Stimulated activated CD8-positive, alpha-beta memory T cell treated with anti-CD3 and anti-CD28 coated beads, Interleukin-12 subunit alpha, Interleukin-12 subunit beta, amount 100 ng/mL, for 1 hour (primary cell): ENCODE measurements around the gene EFHC2.
A peak's percentile ranks its signal among the peaks of the same experiment; 100 is the strongest.

Source experiments
- DNase-seq: peaks from one replicate; pipeline ENCODE4 v3.0.0-alpha.2; 2020; ENCODE audit warnings: low read depth

The EFHC2 gene, protein sequence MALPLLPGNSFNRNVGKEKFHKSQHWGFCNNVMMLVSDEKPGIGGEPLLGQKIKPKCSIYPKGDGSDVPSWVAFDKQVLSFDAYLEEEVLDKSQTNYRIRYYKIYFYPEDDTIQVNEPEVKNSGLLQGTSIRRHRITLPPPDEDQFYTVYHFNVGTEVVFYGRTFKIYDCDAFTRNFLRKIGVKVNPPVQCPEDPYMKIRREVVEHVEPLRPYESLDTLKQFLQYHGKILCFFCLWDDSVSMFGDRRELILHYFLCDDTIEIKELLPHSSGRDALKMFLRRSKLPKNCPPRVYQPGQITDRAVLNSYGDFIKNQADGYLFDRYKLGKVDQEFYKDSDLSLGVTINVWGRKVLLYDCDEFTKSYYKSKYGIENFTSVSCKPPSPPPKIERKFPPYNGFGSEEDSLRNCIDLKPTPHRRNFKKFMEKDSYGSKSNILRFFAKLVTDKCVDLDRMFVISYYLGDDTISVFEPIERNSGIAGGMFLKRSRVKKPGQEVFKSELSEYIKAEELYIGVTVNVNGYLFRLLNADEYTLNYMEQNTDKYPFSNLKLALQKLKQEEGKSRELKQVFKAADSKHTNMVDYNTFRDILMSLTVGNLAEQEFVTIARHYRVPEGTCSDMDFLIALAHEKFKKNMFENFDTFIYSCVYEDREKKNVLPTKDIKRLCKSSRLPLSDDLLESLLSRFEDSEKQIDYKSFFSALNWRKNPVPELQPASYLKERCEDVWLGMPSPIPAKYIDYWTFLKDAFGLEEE

DNA sequence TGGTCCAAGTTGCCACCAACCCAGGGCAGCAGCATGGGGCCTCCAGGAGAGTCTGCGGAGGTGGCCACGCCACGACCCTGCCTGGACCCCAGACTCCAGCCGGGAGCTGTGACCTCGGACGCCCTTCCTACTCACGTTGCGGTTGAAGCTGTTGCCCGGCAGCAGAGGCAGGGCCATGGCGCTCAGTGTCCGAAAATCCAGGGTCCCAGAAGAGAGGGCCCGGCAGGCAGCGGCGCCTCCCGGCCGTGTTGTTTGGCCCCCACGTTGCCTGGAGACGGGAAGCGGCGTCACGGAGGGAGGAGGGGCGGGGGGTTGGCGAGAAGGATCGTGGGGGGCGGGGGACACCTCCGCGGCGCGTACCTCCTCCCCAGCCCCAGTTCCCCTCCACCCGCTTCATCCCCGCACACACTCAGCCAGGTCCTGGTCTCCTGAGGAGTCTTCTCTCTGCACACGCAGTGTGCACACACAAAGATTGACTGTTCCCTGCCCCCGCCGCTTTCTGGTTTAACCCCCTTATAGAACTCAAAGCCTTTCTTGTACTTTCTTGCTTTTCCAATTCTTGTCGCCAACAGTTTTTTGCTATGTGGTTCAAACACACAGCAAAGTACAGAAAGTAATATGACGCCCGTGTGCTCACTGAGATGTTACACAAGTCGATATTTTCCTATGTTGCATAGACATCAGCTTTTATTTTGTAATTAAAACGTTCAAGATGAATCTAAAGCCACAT, at the start of gene EFHC2:
EFHC2 (minus strand) TSS at position 261 of the 730 bp plus-strand sequence; CDS start at position 177, 84 bp downstream.
- peak; percentile 35 for DNase-seq

DNA sequence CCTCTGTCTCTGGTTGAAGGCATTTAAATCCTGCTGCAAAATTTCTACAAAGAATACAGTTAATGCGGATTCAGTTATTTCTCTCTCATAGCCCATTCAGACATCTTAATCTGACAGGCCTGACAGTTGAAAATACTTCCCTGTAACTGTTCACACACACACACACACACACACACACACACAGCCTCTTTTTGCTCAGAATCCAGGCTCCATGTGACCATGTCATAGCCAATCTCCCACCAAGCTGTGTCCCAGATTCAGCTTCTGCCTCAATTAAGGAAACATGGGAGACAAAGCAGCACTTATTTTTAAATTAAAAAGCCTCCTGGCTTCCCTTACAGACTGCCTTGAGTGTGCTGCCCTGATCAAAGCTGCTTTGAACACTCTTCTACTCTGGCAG, 49.3 kb upstream of the EFHC2 start:
- DNase-seq, result no peak

DNA sequence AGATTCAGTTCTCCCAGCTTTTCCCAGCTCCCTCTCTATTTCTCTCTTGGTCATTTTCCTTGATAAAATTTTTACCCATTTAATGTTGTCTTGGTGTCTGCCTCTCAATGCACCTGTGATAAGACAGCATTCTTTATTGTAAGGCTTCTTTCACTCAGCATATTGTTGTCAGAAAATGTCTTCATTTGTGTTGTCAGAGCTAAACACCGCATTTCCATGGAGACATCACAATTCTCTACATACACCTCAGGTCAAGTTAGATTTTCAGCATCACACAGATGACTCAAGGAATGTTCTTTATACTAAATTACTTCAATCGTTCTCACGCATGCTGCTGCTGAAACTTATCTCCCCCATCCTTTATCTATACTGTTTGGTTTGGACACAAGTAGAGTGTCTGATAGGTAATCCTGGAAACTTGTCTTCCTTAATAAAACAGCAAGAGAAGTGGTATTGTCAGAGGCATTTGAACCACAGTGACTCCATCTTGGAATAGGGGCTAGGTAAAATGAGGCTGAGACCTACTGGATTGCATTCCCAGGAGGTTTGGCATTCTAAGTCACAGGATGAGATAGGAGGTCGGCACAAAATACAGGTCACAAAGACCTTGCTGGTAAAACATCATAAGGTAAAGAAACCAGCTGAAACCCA, 41.3 kb upstream of the EFHC2 start:
- DNase-seq, result no peak

DNA sequence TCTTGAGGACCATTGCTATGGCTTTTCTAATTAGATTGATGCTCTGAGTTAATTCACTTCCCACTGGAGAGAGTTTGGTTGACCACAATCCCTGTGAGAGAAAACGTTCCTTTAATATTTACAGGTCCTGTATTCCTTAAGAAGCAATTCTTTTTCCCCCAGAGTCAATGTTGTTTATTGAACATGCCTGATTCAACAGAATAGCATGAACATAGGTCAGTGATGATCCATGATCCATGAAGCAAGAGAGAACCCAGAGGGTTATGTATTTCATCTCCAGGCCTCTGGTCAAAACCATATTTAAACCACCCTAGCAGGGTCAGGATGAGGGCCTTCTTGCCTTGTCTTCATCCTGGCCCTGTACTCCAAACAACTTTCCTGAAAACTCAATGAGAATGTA, 39.4 kb upstream of the EFHC2 start:
- DNase-seq, result no peak

DNA sequence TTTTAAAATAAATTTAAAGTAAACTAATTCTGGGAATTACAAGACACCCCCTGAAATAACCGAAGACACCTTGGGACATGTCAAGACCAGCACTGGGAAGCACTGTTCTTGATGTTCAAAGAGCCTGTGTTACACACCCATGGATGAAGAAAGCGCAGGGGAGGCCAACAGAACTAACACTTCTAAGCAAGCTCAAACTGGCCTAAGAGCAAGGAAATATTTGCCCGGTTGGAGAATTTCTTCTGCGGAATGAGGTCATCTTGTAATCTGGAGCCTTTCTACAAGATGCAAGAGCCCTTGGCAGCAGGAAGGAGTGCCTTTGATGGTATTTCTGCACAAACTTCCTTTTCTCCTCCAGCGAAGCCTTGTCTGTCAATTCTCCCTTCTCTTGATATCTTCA, 9.3 kb upstream of the EFHC2 start:
- DNase-seq, result no peak

DNA sequence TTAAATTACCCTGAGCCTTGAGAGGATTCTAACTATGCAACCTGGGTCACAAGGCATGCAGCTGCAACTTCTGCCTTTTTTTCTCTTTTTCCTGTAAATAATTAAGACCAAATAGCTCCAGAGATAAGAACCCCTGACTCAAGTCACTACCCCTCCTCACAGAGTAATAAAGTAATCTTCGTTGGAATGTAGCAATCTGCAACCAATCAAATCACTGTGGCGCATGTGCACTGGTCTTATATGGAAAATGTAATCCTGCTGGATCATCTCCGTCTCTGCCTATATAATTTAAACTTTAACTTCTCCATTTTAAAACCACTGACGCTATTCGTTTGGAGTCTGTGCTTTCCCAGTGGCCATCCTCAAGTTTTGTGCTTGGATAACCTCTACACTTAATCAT, 6.1 kb upstream of the EFHC2 start:
- DNase-seq, result no peak

DNA sequence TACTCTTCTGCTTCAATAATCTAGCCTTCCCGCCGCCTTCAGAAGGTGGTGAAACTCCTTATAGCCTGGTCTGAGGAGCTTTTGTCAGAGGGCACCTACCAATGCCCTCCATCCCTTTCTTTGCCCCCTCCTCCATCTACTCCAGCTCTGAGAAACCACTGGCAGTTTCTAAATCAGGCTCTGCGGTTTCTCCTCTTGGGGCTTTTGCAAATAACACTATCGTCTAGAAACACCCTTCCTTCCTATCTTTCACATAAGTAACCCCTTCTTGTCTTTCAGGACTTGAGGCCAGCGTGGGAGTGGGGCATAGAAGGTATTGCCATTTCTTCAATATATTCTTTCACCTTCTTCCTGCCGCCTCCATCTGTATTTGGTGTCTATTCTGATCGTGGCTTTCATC, 1.2 kb upstream of the EFHC2 start:
- DNase-seq, result no peak

DNA sequence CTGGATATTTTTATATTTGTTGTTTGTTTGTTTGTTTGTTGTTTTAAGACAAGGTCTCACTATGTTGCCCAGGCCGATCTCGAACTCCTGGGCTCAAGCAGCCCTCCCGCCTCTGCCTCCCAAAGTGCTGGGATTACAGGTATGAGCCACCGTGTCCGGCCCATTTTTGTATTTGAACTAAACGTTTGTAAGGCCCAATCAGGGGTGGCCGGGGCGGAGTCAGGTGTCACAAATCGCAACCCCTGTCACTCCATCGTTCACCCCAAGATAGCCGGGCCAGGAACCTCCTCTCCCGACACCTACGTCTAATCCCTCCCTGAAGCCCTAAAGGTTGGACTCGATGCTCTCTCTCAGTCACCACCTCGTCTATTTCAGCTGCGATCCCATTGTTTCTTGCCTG, 722 bp upstream of the EFHC2 start:
- peak; percentile 44 for DNase-seq

DNA sequence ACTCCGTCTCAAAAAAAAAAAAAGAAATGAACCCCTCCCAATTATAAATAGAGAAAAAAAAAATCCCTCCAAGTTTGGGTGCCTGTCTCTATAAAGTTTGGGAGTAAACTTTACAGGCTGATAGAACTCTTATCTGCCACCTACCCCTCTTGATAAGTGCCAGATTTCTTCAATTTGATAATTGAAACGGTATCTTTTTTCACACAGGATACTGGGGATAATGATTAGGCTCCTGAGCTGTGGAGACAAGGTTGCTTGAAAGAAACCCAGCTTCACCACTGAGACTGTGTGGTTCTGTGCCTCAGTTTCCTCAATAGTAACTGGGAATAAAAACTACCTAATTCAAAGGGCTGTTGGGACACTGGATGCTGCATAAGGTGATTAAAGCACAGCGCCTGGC, 606 bp downstream of the EFHC2 start:
- no peak for DNase-seq

DNA sequence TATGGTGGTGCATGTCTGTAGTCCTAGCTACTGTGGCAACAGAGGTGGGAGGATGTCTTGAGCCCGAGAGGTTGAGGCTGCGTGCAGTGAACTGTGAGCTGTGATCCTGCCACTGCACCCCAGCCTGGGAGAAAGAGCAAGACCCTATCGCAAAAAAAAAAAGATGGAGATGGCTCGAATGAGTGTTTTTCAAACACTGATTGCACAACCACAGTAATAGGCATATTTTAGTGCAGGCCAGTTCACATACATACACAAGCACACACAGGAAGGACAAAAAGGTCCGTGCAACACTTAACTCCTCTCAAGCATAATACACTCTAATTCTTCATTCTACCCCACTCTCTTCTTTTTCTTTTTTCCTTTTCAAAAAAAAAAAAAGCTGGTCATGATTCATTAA, 5.1 kb downstream of the EFHC2 start:
- no peak for DNase-seq

DNA sequence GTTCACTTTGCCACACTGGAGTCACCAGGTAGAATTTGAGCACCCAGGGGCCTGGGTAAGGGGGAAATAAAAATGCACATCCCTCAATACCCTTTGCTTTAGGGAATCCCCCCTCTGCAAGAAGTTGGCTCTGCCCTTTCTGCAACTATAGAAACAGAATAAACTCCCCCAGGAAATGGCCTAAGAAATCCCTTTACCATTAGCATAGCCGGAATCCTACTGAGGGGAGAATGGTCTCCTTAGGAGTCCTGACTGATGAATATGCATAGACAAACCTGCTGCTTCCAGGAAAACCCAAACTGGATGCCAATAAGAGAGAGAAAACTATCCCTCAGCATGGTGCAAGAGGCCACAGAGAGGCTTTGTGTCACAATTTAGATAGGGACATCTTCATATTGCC, 11.0 kb downstream of the EFHC2 start:
- no peak for DNase-seq

DNA sequence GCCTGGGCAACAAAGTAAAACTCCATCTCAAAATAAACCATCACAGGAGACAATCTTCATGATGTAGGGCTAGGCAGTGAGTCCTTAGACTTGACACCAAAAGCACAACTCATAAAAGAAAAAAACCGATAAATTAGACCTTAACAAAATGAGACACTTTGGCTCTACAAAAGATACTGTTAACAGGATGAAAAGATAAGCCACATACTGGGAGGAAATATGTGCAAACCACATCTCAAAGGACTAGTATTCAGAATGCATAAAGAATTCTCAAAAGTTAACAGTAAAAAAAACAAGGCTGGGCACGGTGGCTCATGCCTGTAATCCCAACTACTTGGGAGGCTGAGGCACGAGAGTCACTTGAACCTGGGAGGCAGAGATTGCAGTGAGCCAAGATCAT, 13.2 kb downstream of the EFHC2 start:
- DNase-seq, result no peak

DNA sequence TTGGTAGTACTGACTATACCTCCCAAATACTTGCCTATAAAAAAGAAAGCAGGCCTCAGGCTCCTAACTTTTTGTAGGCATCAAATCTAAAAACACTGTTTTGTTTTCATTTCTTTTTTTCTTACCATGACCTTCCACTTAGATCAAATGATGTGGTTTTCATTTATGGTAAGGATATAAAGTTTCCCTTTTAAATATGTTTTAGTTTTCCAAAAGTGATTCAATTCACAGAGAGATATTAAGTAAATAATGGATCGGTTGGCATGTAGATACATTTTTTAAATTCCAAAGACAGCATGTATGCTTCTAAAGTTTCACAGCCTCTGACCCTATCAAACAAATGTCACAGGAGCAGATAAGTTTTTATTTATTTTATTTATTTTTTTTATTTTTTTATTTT, 23.9 kb downstream of the EFHC2 start:
- no peak for DNase-seq

DNA sequence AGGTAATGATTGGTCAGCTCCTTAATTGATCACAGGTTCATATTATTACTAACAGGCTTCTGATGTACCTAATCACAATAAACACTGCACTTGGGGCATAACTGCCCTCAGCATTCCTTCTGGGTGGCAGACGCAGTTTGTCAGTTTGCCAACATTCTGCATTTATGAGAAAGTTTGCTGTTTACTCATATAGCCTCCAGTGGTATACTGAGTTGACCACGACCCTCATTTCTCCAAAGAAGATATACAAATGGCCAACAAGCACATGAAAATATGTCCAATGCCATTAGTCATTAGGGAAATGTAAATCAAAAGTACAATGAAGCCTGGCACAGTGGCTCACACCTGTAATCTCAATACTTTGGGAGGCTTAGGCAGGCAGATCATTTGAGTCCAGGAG, 26.3 kb downstream of the EFHC2 start:
- DNase-seq, result no peak

DNA sequence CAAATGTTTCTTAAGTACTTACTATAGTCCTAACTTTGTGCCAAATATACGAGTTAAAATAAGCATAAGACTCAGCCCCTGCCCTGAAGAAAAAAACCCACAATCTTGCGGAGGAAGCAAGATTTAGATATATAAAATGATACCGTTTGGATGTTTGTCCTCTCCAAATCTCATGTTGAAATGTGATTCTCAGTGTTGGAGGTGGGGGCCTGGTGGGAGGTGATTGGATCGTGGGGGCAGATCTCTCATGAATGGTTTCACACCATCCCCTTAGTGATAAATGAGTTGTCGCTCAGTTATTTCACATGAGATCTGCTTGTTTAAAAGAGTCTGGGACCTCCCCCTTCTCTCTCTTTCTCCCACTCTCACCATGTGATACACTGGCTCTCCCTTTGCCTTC, 28.7 kb downstream of the EFHC2 start:
- DNase-seq, result no peak

DNA sequence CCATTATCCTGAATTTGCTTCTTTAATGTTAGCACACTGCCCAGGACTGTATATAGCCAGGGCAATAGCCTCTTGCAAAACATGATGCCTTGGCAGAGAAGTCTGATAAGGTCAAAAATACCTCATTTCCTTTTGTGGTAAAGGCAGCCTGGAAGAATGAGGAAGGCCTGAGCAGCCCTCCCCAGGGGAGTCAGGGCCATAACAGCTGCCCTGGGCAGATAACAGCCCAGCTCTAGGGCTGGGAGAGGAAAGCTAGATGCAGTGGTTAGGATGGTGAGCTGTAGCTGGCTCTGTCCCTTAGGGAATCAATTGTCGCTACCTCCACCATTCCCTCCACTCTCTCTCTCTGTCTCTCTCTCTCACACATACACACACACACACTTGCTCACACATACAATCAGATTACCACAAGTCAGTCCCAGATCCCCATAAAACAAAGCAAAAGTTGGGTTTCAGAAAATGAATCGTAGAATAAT, 29.2 kb downstream of the EFHC2 start:
- no peak for DNase-seq

DNA sequence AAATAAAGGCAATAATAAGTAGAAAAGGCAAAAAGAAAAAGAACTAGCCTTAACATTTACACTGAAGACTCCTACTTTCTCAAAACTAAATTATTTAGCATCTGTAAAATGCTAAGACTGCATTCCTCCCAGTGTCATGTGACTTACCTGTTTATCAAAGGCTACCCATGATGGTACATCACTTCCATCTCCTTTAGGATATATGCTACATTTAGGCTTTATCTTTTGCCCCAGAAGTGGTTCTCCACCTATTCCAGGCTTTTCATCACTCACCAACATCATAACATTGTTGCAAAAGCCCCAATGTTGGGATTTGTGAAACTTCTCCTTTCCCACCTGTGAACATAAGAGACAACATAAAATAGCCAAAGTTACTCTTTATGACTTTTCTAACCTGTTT, 31.1 kb downstream of the EFHC2 start:
- DNase-seq, result no peak

DNA sequence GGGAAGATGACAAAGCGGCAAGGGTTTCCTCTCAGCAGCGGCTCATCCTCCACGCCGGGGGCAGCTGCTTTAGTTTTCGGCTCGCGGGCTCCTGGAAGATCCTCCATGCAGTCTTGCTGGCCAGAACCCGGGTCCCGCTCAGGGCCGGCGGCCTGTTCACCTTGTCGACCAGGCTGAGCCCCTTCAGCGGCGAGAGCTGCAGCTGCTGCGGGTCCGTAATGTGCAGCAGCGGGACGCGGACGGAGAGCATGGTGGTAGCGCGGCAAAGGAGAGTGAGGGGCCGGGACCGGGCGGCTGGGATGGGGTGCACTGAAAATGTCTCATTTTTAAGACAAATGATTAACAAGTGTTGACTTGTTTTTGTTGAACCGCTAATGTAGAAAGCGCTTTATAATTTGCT, 33.2 kb downstream of the EFHC2 start:
- no peak for DNase-seq

DNA sequence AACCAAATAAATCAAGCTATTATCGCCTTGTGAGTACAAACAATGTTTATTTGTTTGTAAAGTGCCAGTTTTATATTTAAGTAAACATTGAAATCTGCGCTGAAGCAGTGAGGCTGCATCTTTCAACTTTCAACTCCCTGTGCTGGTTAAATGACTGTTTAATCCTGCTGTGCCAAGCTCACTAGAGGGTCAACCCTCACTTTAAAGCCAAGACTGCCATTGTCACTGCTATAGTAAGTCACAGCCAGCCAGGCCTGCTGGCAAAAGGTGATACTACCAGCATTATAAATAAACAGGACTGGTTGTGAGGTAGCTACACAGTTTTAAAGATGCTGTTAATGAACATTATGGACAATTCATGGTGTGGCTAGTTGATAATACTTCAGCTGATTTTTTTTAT, 34.6 kb downstream of the EFHC2 start:
- no peak for DNase-seq

DNA sequence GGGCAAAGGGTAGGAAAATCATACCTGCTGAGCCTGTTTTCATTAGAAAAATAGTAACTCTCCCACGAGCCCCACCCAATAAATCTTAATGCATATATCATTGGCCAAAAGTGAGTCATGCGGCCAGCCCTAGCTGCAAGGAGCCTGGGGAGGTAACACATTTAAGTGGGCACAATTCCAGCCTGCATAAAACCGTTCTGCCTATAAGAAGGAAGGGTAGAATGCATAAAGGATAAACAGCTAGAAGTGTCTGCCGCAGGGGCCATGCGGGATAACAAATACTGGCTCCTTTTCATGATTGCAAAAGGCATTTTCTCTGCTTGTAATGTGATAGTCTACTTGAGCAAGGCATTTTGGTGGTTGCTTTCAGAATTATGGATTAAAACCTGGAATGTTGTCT, 37.1 kb downstream of the EFHC2 start:
- DNase-seq, result no peak

DNA sequence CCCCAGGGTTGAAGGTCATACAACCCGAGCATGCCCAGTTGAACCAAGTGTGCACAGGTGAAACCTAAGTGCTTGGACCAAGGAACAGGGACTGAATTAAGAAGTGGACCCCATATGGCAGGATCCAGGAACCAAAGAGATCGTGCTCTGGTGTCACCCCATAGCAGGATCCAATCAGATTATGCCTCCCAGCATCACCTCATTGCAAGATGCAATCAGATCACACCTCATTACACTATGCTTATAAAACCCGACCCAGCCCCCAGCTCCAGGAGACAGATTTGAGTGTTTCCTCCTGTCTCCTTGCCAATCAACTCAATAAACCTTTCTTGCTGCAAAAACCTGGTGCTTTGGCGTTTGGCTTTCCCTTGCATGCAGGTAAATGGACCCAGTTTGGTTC, 37.6 kb downstream of the EFHC2 start:
- DNase-seq, result no peak

DNA sequence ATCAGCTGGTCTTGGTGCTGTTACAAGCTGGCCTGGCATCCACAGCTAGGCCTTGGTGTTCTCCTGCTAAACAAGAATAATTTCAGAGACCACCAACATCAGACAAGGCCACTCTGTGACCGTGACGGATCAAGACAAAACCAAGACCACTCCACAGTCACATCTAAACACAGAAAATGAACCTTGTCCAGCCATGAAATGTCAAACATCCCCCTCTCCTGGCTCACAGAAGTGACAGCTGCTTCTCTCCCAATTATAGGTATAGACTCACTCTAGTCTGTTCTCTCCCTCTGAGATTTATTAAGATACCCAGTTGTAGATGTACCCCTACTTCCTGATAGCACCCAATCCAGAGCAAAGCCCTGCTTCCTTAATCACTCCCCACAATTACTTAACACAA, 40.4 kb downstream of the EFHC2 start:
- no peak for DNase-seq
